Prostate gland (tissue), 2 donors: Measurements from ENCODE around the gene LDHAL6B. TPM values are rescaled to one million over a fixed set of nuclear protein-coding genes. Genes with fewer than 3 reads are reported as not detected.

Experiments
- DNase-seq: peaks from one replicate; pipeline ENCODE4 v3.0.0-alpha.2; 2019; ENCODE audit warnings: low spot score
- H3K27ac ChIP-seq, 2 donors: fragments of 200-600 bp; sonication (generic); 2 replicates each; pipeline ENCODE4 v1.5.1; 2017 to 2019
- H3K27me3 ChIP-seq: fragments of 200-600 bp; sonication (generic); replicated peaks from 2 replicates; pipeline ENCODE4 v1.5.1; 2019; ENCODE audit not compliant: insufficient read depth
- H3K36me3 ChIP-seq, 2 donors: fragments of 200-600 bp; sonication (generic); 1 replicate in 1 of 2; 2 replicates in 1 of 2; pipeline versions ENCODE4 v1.5.1 to v1.8.1; 2017 to 2019
- H3K4me1 ChIP-seq: fragments of 200-600 bp; sonication (generic); replicated peaks from 2 replicates; pipeline ENCODE4 v1.5.1; 2019
- H3K4me3 ChIP-seq, 2 donors: fragments of 200-600 bp; sonication (generic); 2 replicates each; pipeline ENCODE4 v1.5.1; 2017 to 2019
- H3K9me3 ChIP-seq: fragments of 200-600 bp; sonication (generic); 2 replicates; pipeline ENCODE4 v1.5.1; 2017
- POLR2A ChIP-seq: fragments of 450-650 bp; IDR thresholded peaks from one replicate; pipeline ENCODE4 v1.6.1; 2016; ENCODE audit warnings: antibody characterized with exemption, mild to moderate bottlenecking
- POLR2AphosphoS5 ChIP-seq: sonication (generic); formaldehyde crosslinking; IDR thresholded peaks from one replicate; pipeline ENCODE4 v1.6.1; 2017; ENCODE audit warnings: antibody characterized with exemption
- WGBS: methylation state at CpG from one replicate; pipeline ENCODE4 v1.1.5; 2018; 5-methylcytosine and 5-hydroxymethylcytosine counted together
- intact Hi-C: fragments of 100-400 bp; cut with DNase I; formaldehyde crosslinking; loops from one replicate; pipeline ENCODE4 v1.14.2; 2022
- total RNA-seq, 2 donors: library from RNA; depleted of rRNA; stranded (reverse); fragments of >200 nt; gene quantifications; one replicate each; pipeline ENCODE4 v1.1.0, GENCODE V29; 2016
- TF ChIP-seq, protein P1 (sequence below), 4 experiments: fragments of 200-600 bp in 2 of 4; fragments of 450-650 bp in 2 of 4; sonication (generic) in 2 of 4; IDR thresholded peaks; 1 replicate in 3 of 4; 2 replicates in 1 of 4; pipeline ENCODE4 v1.5.1; 2016 to 2019; ENCODE audit warnings: antibody characterized with exemption in 4 of 4, mild to moderate bottlenecking in 2 of 4, moderate library complexity in 2 of 4

LDHAL6B gene
- total RNA-seq, 2 donors from 2014 or later: 6.0 TPM; not detected in 1

- intact Hi-C loops: no loop called here
- no peaks in the 10 kb centered on the region for H3K27me3 ChIP-seq
- no peaks in the 10 kb centered on the region for H3K36me3 ChIP-seq
- H3K27ac ChIP-seq: no peak overlapping the region
- H3K4me3 ChIP-seq: no peak overlapping the region
- no peak for DNase-seq
- H3K4me1 ChIP-seq: no peaks in the 10 kb centered on the region
- WGBS: 85% methylated on average over 9 of the region's 9 CpGs
- no peak for TF ChIP-seq POLR2A
- no peak for TF ChIP-seq POLR2AphosphoS5
- TF ChIP-seq, protein P1, sequence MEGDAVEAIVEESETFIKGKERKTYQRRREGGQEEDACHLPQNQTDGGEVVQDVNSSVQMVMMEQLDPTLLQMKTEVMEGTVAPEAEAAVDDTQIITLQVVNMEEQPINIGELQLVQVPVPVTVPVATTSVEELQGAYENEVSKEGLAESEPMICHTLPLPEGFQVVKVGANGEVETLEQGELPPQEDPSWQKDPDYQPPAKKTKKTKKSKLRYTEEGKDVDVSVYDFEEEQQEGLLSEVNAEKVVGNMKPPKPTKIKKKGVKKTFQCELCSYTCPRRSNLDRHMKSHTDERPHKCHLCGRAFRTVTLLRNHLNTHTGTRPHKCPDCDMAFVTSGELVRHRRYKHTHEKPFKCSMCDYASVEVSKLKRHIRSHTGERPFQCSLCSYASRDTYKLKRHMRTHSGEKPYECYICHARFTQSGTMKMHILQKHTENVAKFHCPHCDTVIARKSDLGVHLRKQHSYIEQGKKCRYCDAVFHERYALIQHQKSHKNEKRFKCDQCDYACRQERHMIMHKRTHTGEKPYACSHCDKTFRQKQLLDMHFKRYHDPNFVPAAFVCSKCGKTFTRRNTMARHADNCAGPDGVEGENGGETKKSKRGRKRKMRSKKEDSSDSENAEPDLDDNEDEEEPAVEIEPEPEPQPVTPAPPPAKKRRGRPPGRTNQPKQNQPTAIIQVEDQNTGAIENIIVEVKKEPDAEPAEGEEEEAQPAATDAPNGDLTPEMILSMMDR (IDR thresholded peaks at IDR 0.05): no peak
- H3K9me3 ChIP-seq: no peaks in the 10 kb centered on the region
These were observed 612 bp upstream of the LDHAL6B start for GRCh38 chr15:59205839-59206622.

- TF ChIP-seq POLR2A (no peak), POLR2AphosphoS5 (no peak)
- TF ChIP-seq, protein P1 (IDR thresholded peaks at IDR 0.05): no peak
- intact Hi-C loops: no loop called here
These were observed 2.1 kb downstream of the LDHAL6B start for GRCh38 chr15:59208613-59209249.

GRCh38 chr15:59210186-59210585, 3.5 kb downstream of the LDHAL6B start:
- 82% methylated on average over 2 of the region's 2 CpGs for WGBS
- no peaks in the 10 kb centered on the region for H3K36me3 ChIP-seq

More at GRCh38 chr15:59208613-59209249, 2.1 kb downstream of the LDHAL6B start:
- H3K27ac ChIP-seq: no peak overlapping the region
- H3K4me3 ChIP-seq: no peak overlapping the region
- no peaks in the 10 kb centered on the region for H3K36me3 ChIP-seq
- 71% methylated on average over 7 of the region's 7 CpGs for WGBS
- H3K9me3 ChIP-seq: no peaks in the 10 kb centered on the region
- no peaks in the 10 kb centered on the region for H3K27me3 ChIP-seq
- no peak for DNase-seq
- H3K4me1 ChIP-seq: no peaks in the 10 kb centered on the region

DNA sequence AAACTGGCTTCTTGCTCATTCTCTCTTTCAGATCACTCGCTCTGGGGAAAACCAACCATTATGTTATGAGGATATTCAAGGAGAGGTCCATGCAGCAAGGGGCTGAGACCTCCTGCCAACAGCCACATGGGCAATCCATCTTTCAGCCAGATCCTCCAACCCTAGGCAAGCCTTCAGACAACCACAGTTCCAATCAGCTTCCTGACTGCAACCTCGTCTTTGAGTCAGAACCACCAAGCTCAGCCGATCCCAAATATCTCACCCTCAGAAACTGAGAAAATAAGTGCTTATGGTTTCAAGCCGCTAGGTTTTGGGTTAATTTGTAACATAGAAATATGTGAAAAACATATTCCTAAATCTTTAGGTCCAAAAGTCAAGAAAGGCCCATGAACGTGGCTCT, 10.3 kb downstream of the LDHAL6B start:
- 94% methylated on average over 5 of the region's 5 CpGs for WGBS
- no peak overlapping the region for H3K4me3 ChIP-seq
- H3K4me1 ChIP-seq: no peaks in the 10 kb centered on the region
- no peak for DNase-seq
- no peaks in the 10 kb centered on the region for H3K9me3 ChIP-seq
- H3K27me3 ChIP-seq: no peaks in the 10 kb centered on the region
- H3K27ac ChIP-seq: no peak overlapping the region
- no peaks in the 10 kb centered on the region for H3K36me3 ChIP-seq
- intact Hi-C loops: no loop called here
- TF ChIP-seq POLR2AphosphoS5 (no peak), POLR2A (no peak)
- TF ChIP-seq, protein P1 (IDR thresholded peaks at IDR 0.05): no peak

More at GRCh38 chr15:59210186-59210585, 3.5 kb downstream of the LDHAL6B start:
- TF ChIP-seq POLR2A (no peak), POLR2AphosphoS5 (no peak)
- TF ChIP-seq, protein P1 (IDR thresholded peaks at IDR 0.05): no peak
- Histone ChIP-seq H3K9me3 (no peaks in the 10 kb centered on the region), H3K27ac (no peak overlapping the region), H3K27me3 (no peaks in the 10 kb centered on the region), H3K4me1 (no peaks in the 10 kb centered on the region), H3K4me3 (no peak overlapping the region)
- DNase-seq: no peak
- intact Hi-C loops: no loop called here
